ENCODE data around the gene ADAMTS2. TPM values are rescaled to one million over a fixed set of nuclear protein-coding genes. Genes with fewer than 3 reads are reported as not detected.

ADAMTS2 gene
- total and polyA plus RNA-seq, 11 donors, result 1.1 to 23.0 (median 5.5) TPM

DNA sequence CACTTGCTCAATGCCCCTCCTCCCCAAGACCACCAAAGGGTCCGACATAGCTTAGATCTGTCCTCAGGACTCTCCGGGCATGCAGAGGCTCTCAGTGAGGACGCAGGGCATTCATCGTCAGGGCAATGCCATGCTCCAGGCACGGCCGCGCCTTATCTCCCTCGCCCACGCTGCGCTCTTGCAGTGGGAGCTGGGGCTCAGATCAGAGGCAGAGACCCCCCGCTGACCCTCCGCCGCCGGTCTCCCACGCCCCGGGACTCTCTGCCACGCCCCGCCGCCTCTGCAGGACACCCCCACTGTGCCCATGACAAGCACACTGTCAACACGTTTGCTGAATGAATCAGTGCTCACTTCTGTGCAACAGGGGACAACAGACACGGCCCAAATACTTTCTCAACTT is 140.7 kb downstream of the ADAMTS2 start:
- Histone ChIP-seq H3K4me3 (no peak overlapping the region), H3K36me3 (no peaks in the 10 kb centered on the region), H3K27ac (no peak overlapping the region), H3K9me3 (no peaks in the 10 kb centered on the region), H3K27me3 (no peaks in the 10 kb centered on the region), H3K4me1 (no peaks in the 10 kb centered on the region)
- no peak for ATAC-seq
- intact Hi-C loops (cut with DNase I), result no loop called here
- no peak for TF ChIP-seq POLR2A (IDR thresholded peaks at IDR 0.05)
- TF ChIP-seq, protein P1, sequence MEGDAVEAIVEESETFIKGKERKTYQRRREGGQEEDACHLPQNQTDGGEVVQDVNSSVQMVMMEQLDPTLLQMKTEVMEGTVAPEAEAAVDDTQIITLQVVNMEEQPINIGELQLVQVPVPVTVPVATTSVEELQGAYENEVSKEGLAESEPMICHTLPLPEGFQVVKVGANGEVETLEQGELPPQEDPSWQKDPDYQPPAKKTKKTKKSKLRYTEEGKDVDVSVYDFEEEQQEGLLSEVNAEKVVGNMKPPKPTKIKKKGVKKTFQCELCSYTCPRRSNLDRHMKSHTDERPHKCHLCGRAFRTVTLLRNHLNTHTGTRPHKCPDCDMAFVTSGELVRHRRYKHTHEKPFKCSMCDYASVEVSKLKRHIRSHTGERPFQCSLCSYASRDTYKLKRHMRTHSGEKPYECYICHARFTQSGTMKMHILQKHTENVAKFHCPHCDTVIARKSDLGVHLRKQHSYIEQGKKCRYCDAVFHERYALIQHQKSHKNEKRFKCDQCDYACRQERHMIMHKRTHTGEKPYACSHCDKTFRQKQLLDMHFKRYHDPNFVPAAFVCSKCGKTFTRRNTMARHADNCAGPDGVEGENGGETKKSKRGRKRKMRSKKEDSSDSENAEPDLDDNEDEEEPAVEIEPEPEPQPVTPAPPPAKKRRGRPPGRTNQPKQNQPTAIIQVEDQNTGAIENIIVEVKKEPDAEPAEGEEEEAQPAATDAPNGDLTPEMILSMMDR (IDR thresholded peaks at IDR 0.05), result no peak
- WGBS, 4 donors, result 60 to 75% (median 70%) methylated on average over 10 to 21 of the region's 21 CpGs
- DNase-seq, result no peak

DNA sequence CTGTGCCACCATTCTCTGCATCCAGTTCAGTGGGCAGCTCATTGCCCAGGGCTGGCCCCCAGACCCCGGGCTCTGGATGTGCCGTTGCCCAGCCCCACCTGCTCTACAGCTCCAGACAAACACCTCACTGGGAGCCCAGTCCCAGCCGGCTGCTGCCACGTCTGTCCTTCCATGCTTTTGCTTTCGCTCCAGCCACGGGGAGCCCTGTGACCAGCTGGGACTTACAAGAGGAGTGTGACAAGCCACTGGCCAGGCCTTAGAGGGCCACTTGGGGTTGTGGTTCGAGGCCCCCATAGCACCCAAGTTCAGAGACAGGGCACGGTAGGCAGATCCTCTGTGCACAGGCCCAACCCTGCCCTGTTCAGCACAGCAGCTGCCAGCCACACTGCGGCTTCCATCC is 142.0 kb downstream of the ADAMTS2 start:
- peak in 3 of 5 donors; percentile 9 to 10 (median 10) for DNase-seq

DNA sequence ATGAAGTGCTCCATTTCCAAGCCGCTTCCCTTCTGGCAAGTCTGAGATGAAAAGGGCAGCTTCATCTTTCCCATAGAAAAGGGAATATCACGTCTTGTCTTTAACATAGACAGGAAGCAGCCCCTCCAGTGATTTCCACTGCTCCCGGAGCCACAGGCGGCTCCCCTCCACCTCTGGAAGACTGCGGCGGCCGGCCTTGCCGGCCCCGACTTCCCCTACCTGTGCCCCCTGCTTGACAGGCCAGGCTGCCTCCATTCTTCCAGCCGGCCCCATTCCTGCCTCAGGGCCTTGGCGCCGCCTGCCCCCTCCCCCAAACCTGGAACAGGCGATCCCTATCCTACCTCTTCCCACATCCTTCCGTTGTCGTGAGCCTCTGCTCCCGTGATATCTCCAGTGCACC is 143.3 kb downstream of the ADAMTS2 start:
- no peaks in the 10 kb centered on the region for H3K4me1 ChIP-seq
- no peak overlapping the region for H3K4me3 ChIP-seq
- no peak for ATAC-seq
- no peak overlapping the region for H3K27ac ChIP-seq
- no peaks in the 10 kb centered on the region for H3K9me3 ChIP-seq
- TF ChIP-seq, protein P1 (IDR thresholded peaks at IDR 0.05), result no peak
- no peak for TF ChIP-seq POLR2A (IDR thresholded peaks at IDR 0.05)
- intact Hi-C loops (cut with DNase I), result no loop called here
- no peaks in the 10 kb centered on the region for H3K36me3 ChIP-seq
- H3K27me3 ChIP-seq, result no peaks in the 10 kb centered on the region
- DNase-seq, result peak in 2 of 5 donors; percentile 10 to 31
- 67 to 71% (median 69%) methylated on average over 16 of the region's 16 CpGs for WGBS, 4 donors

More for the DNA sequence above, 142.0 kb downstream of the ADAMTS2 start:
- no peaks in the 10 kb centered on the region for H3K27me3 ChIP-seq
- ATAC-seq, result no peak
- H3K4me3 ChIP-seq, result no peak overlapping the region
- no peaks in the 10 kb centered on the region for H3K36me3 ChIP-seq
- 78 to 85% (median 83%) methylated on average over 9 of the region's 9 CpGs for WGBS, 4 donors
- H3K9me3 ChIP-seq, result no peaks in the 10 kb centered on the region
- intact Hi-C loops (cut with DNase I), result no loop called here
- no peaks in the 10 kb centered on the region for H3K4me1 ChIP-seq
- H3K27ac ChIP-seq, result no peak overlapping the region
- TF ChIP-seq, protein P1 (IDR thresholded peaks at IDR 0.05), result no peak
- TF ChIP-seq POLR2A (IDR thresholded peaks at IDR 0.05), result no peak

DNA sequence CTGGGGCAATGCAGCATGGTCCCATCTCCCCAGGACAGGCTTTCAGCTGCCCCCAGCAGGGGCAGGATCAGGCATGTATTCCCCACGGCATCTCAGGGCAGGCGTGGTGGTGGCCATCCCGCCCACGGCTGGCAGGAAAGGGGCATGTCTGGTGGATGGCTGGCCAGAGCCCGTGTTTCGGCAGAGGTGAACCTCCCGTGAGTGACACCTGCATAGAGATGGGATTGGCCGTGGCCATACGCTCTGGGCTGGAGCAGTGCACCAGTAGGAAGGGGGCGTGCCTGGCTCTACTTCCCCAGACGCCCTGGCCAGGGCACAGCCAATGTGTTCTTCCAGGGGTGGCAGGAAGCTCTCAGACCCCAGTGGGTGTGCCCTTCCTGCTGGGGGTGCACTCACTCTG is 146.0 kb downstream of the ADAMTS2 start:
- H3K9me3 ChIP-seq, result no peaks in the 10 kb centered on the region
- DNase-seq, result peak in 3 of 5 donors; percentile 16 to 62 (median 21)
- no peak for ATAC-seq
- H3K27ac ChIP-seq, result no peak overlapping the region
- WGBS, 4 donors, result 86 to 90% (median 86%) methylated on average over 10 to 11 of the region's 11 CpGs; no CpG with 5 or more reads in 1 of the 4 donors
- H3K36me3 ChIP-seq, result no peaks in the 10 kb centered on the region
- intact Hi-C loops (cut with DNase I), result no loop called here
- TF ChIP-seq POLR2A (IDR thresholded peaks at IDR 0.05), result no peak
- TF ChIP-seq, protein P1 (IDR thresholded peaks at IDR 0.05), result no peak
- no peak overlapping the region for H3K4me3 ChIP-seq
- no peaks in the 10 kb centered on the region for H3K4me1 ChIP-seq
- H3K27me3 ChIP-seq, result no peaks in the 10 kb centered on the region
